Dermis microvascular lymphatic vessel endothelial cell (primary cell): ENCODE results near the gene TAS2R31. TPM values are rescaled to one million over a fixed set of nuclear protein-coding genes. Genes with fewer than 3 reads are reported as not detected.
"Not testable (repeated sequence)": the region's sequence is repeated elsewhere in the genome, so short reads cannot be mapped to it uniquely, and the experiment has no call there.

Source experiments
- DNase-seq, 2 donors: peaks; one replicate each; pipeline versions ENCODE4 v3.0.0 to v3.0.0-alpha.2; 2010; ENCODE audit warnings: low read depth in 2 of 2
- total RNA-seq: library from RNA; depleted of rRNA; stranded (reverse); fragments of >200 nt; gene quantifications from 2 replicates; pipeline ENCODE4 v1.2.1, GENCODE V29; 2014

The TAS2R31 gene, protein sequence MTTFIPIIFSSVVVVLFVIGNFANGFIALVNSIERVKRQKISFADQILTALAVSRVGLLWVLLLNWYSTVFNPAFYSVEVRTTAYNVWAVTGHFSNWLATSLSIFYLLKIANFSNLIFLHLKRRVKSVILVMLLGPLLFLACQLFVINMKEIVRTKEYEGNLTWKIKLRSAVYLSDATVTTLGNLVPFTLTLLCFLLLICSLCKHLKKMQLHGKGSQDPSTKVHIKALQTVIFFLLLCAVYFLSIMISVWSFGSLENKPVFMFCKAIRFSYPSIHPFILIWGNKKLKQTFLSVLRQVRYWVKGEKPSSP
- total RNA-seq = 1.2 and 2.3 TPM in 2 replicates

DNA sequence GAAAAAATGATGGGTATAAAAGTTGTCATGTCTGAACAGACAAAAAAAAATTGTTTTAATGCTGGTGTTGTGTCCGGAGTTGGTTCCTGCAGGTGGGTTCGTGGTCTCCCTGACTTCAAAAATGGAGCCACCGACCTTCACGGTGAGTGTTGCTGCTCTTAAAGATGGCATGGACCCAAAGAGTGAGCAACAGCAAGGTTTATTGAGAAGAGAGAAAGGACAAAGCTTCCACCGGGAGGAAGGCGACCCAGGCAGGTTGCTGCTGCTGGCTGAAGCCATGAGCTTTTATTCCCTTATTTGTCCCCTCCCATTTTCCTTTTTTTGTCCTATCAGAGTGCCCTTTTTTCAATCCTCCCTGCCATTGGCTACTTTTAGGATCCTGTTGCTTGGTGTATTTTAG is at the start of gene TAS2R31:
TAS2R31 (minus strand) TSS at position 101 of the 400 bp plus-strand sequence; CDS start at position 29, 72 bp downstream.
- DNase-seq = no peak

DNA sequence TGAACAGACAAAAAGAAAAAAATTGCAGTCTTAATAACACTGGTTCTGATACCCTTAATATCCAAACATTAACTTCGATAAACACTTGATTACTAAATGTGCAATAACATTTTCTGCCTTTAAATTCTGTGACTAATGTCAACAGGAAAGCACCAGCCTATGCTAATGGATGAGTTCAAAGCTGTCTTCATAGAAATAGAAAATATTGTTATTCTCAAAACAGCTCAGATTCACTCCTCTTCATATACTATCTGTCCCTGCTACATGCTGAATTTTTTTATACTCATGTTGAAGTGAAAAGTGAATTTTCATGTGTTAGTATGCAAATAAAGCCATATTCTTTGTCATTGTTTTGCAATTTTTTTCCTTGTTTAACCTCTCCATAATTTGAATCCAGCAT is 47.0 kb upstream of the TAS2R31 start:
- no peak for DNase-seq

DNA sequence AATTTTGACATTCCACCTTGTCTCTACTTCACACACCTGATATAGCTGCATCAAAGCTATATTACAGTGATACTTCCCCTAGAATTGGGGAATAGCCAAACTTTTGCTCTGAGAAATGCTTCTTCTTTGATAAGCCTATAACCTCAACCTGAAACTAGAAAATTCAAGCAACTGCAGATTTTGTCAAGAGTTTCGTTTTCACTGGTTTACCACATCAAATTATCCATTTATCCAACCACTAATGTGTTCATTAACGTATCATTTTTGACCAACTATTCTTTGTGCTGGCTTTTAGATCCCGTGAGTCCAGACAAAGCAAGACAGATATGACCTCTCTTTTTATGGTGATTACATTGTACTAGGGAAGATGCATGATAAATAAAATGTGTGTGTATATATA is 44.4 kb upstream of the TAS2R31 start:
- DNase-seq = no peak

DNA sequence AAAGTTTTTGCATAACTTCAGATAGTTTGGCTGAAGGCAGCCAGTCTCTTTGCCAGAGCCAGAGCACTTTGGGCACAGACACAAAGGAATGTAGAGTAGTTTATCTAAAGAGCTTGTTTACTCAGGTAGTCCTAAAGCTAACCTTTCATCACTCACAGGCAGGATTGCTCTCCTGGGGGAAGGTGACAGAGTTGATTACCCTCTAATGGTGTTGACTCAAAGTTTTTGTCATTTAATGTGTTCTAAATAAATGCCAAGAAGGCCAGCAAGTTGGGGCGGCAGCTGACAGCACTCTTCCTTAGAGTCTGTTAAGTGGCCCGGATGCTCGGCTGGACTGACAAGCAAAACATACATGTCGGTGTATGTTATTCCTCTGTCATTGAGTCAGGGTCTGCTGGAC is 40.2 kb upstream of the TAS2R31 start:
- peak; percentile 45 to 50 for DNase-seq

DNA sequence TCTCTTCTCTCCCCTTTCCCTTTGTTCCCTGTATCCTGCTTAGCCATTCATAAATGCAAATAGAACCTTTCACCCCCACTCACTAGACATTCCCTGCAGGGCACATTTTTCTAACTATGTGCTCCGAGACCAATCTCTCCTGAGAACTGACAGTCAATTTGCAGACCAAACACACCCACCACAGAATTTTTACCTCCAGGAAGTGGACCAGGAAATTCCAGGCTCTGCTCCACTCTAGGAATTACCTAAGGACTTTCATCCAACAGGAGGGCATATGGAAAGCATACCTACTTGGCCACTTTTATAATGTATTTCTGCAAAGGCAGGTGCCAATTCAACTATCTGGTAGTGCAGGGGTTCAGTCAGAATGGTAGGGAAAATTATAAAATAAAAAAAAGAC is 39.8 kb upstream of the TAS2R31 start:
- DNase-seq = peak in 1 of 2 donors; percentile 12

DNA sequence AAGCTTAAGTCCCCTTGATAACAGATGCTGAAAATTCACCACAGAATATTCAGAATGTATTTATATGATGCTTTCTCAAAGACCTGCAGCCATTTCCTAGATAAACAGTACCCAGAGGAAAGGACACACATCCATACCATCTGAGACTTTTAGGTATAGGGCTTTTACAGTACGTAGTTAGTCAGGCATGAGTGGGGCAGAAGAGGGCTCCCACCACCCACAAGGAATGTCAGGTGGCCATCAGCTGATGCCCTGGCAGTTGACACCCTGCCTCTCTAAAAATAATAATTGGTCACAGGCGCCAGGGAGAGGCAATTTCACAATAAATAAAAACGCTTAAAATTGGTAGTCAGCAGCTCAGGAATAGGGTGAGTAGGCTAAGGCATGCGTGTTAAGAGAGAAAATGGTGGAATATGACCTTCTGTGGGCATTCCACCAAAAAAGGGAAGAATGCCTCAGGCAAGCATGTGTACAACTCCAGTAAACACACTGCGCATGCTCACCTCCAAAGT is 38.7 kb upstream of the TAS2R31 start:
- DNase-seq = no peak

DNA sequence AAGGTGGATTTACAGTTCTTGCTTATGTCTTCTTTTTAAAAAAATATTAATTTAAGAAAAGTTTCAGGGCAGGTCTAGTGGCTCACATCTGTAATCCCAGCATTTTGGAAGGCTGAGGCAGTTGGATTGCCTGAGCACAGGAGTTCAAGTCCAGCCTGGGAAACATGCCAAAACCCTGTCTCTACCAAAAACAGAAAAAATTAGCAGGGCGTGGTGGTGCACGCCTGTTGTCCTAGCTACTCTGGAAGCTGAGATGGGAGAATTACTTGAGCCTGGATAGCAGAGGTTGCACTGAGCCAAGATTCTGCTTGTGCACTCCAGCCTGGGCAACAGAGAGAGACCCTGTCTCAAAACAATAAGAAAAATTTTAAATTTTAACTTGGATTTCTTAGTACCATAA is 36.3 kb upstream of the TAS2R31 start:
- DNase-seq = no peak

DNA sequence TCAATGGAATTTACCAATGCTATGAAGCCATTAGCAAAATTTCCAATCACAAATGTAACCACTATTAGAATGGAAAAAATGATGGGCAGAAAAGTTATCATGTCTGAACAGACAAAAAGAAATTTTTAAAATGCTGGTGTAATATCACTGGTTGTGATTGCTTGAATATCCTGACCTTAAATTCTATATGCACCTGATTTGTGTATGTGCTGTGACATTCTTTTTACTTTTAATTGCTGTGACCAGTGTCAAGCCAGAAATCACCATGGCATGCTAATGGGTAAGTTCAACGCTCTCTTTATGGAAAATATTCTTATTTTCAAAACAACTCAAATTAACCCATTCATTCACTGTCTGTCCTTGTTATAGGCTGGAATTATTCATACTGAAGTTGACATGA is 31.0 kb upstream of the TAS2R31 start, which contains the start of gene TAS2R46:
TAS2R46 (minus strand) TSS at position 101 of the 400 bp plus-strand sequence; CDS start at position 101, 0 bp downstream.
- DNase-seq = not testable (repeated sequence)

DNA sequence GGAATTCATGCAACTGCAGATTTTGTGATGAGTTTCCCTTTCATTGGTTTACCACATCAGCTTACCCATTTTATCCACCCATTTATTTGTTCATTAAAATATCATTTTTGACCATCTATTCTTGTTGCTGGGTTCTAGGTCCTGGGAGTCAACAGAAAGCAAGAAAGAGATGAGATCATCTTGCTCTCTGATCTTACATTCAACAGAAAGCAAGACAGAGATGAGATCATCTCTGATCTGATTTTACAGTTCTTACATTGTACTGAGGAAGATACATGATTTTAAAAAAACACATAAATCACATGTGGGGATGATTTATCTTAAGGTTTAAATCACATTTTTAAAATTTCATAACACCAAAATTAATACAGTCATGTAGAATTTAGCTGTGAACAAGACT is 28.6 kb upstream of the TAS2R31 start:
- DNase-seq = no peak

DNA sequence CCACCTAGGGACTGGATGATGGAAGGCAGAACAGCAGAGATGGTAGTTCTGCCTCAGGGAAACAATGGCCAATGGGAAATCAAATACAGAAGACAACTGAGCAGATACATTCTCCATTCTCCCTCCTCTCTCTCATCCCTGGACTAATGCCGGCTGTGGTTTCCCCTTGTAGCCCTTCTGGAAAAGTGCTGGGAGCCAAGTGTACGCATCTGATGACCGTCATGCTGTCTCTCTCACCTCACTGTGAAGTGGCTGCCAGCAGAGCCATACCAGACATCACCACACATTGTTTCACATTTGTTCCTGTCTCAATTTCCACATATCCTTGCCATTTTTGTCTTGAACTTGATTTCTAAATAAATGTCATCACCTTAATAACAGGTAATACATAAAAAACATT is 27.8 kb upstream of the TAS2R31 start:
- DNase-seq = no peak

DNA sequence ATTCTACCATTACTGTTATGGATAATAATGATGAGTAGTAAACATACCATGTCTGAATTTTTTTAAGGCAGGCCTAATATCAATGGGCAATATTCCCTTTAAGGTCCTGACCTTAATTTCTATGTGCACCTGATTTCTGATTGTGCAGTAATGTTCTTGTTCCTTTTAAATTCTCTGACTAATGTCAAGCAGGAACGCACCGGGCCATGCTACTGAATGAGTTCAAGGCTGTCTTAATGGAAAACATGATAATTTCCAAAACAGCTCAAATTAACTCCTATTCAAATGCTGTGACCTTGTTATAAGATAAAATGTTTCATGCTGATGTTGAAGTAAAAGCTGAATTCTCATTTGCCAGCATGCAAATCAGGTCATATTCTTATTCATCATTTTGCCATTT is 24.1 kb upstream of the TAS2R31 start:
- DNase-seq = peak in 1 of 2 donors; percentile 10

DNA sequence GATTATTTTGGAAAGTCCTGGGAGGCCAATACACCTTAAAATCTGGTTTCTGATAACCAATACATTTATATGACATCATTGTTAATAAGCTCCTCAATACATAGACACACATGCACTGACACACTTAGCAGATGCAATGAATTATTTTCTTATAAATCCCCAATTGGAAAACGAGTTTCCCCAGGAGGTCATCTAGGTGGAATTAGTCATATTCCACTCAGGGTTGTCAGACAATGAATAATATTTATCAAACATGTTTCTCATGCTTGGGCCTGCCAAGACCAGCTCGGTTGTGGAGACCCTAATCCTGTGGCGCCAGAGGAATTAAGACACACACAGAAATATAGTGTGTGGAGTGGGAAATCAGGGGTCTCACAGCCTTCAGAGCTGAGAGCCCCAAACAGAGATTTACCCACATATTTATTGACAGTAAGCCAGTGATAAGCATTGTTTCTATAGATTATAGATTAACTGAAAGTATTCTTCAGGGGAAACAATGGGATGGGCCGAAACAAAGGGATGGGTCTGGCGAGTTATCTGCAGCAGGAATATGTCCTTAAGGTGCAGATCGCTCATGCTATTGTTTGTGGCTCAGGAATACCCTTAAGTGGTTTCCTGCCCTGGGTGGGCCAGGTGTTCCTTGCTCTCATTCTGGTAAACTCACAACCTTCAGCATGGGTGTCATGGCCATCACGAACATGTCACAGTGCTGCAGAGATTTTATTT is 18.8 kb upstream of the TAS2R31 start:
- not testable (repeated sequence) for DNase-seq

DNA sequence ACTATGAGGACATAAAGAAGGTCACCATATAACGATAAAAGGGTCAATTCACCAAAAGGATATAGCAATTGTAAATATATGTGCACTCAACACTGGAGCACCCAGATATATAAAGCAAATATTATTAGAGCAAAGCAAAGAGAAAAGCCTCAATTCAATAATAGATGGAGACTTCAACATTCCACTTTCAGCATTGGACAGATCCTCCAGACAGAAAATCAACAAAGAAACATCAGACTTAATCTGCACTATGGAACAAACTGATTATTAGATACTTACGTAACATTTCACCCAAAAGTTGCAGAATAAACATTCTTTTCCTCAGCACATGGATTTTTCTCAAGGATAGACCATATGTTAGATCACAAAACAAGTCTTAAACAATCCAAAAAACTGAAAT is 10.2 kb upstream of the TAS2R31 start:
- DNase-seq = not testable (repeated sequence)

DNA sequence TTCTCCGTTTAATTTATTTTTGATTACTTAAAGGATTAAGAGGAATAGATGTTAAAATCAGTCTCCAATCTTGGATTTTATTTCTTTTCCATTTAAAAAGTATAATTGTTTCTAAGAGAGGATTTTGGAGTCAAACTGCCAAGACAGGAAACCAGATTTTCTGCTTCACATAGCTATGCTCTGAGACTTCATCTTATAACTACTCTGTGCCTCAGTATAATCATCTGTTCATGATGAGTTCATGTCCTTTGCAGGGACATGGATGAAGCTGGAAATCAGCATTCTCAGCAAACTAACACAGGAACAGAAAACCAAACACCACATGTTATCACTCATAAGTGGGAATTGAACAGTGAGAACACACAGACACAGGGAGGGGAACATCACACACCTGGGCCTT is 9.0 kb upstream of the TAS2R31 start:
- DNase-seq = no peak

DNA sequence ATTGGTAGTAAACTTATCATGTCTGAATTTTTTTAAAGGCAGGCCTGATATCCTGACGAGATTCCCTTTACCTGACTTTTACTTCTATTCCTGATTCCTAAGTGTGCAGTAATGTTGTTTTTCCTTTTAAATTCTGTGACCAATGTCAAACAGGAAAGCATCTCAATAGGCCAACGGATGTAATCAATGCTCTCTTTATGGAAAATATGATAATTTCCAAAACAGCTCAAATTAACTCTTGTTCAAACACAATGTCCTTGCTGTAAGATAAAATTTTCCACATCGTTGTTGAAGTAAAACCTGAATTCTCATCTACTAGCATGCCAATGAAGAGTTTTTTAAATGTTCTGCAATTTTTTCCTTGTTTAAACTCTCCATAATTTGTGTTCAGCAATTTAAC is 8.0 kb upstream of the TAS2R31 start:
- peak in 1 of 2 donors; percentile 65 for DNase-seq

DNA sequence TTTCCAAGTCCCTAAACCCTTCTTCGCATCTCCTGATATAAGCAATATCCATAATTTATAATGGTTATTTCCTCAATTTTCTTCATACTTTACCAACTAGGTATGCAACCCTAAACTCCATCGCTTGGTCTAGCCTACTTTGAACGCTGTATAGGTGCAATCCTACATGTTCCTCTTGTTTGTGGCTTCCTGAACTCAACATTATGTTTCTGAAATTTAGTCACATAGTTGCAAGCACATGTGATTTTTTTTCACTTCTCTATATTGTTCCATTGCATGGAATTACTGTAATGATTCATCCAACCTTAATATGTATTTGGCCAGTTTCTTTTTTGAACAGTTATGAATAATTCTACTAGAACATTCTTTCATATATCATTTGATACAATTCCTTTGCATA is 2.8 kb upstream of the TAS2R31 start:
- DNase-seq = not testable (repeated sequence)

DNA sequence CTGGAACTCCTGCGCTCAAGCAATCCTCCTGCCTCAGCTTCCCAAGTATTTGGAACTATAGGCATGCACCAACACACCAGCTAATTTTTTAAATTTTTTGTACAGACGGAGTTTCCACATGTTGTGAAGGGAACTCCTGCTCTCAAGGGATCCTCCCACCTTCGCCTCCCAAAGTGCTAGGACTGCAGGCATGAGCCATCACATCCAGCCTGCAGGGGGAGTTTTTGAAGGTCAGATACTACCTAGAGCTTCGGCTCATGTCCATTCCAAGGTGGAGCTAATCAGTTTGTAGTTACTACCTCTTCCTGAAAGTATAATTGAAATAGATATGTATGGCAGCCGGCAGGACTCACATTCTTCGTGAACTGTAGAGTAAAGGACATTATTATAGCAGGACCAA is 5.1 kb downstream of the TAS2R31 start:
- DNase-seq = no peak

DNA sequence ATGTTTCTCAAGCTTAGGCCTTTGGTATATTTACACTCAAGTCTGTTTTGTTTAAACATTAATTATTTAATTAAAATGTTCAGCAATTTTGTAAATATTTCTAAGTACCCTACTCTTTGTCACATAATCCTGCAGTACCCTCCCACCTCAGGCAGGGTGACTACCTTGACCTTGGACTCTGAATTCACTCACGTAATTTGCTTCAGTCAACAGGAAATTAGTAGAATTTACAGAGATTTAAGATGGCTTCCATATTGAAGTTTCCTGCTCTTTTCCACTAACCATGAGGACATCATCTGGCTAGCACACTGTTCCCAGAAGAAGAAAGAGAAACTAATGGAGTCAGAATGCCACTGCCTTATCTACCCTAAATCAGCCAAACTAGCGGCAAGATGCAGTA is 7.8 kb downstream of the TAS2R31 start:
- DNase-seq = no peak

DNA sequence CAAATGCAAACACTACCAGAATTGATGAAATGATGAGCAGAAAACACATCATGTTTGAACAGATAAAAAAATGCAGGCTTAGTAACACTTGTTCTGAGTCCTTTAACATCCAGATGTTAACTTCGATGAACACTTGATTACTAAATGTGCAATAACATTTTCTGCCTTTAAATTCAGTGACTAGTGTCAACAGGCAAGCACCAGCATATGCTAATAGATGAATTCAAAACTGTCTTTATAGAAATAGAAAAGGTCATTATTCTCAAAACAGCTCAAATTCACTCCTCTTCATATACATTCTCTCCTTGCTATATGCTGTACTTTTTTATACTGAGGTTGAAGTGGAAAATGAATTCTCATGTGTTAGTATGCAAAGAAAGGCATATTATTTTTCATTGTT is 8.7 kb downstream of the TAS2R31 start, which contains the start of gene TAS2R19:
TAS2R19 (minus strand) TSS at position 101 of the 400 bp plus-strand sequence; CDS start at position 52, 49 bp downstream.
- DNase-seq = no peak

DNA sequence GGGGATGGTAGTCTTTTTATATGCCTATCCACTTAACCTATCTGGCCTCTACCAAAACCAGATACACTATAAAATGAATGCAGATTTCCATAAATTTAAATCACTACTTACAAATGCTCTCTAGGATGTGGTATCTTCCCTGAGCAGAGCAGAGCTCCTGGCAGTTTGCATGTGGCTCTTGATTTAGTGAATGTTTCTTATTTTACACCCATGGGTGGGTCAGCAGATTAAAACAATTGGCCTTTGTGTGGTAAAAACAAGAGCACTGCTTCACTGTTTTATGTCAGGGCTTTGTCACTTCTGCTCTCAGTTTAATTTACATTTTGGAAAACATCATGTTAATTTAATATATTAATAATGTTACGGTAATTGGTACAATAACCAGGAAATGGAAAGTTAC is 14.3 kb downstream of the TAS2R31 start:
- no peak for DNase-seq

DNA sequence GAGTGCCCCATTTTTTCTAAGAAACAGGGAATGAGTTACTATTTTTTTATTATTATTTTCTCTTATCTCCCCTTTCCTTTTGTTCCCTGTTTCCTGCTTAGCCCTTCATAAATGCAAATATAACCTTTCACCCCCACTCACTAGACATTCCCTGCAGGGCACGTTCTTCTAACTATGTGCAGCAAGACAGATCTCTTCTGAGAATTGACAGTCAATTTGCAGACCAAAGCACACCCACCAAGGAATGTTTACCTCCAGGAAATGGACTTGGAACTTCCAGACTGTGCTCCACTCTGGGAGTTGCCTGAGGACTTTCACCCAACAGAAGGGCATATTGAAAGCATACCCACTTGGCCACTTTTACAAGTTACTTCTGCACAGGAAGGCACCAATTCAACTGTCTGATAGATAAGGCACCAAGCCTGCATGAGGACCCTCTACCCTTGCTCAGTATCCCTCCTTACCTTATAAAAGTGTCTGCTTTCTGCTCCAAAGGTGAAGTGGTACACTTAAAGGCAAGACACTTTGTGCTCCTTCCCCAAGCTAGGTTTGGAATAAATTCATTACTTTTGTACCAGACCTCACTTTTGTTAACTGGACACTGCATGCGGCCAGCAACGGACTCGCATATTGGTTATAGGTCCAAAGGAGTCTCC is 15.3 kb downstream of the TAS2R31 start:
- DNase-seq = peak in 1 of 2 donors; percentile 59

DNA sequence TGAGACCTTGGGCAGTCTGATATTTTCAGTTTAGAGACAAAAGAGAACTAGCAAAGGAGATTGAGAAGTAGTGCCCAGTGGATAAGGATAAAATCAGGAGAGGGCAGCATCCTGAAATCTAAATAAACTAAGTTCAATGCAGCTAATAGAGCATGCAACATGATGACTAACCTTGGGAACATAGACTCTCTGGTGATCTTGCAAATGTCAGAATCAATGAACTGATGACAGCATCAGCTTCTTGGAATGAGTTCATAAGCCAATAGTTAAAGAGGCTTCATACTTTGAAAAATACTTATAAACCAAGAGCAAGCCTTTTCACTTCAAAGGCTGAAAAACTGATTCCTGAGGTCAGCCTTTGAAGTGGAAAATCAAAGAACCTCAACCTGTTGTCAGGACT is 17.0 kb downstream of the TAS2R31 start:
- DNase-seq = no peak
